GM12874 (cell line): Measurements from ENCODE around the gene ALDH1A2.

Experiments used
- TF ChIP-seq, protein P1 (sequence below): IDR thresholded peaks from 2 replicates; pipeline ENCODE4 v1.5.1; 2011; ENCODE audit warnings: low read depth, mild to moderate bottlenecking, control low read depth, low read length, moderate library complexity; ENCODE audit not compliant: insufficient read depth

The ALDH1A2 gene

GRCh38 chr15:57931570-57931969, 133.9 kb downstream of the ALDH1A2 start:
- TF ChIP-seq, protein P1, sequence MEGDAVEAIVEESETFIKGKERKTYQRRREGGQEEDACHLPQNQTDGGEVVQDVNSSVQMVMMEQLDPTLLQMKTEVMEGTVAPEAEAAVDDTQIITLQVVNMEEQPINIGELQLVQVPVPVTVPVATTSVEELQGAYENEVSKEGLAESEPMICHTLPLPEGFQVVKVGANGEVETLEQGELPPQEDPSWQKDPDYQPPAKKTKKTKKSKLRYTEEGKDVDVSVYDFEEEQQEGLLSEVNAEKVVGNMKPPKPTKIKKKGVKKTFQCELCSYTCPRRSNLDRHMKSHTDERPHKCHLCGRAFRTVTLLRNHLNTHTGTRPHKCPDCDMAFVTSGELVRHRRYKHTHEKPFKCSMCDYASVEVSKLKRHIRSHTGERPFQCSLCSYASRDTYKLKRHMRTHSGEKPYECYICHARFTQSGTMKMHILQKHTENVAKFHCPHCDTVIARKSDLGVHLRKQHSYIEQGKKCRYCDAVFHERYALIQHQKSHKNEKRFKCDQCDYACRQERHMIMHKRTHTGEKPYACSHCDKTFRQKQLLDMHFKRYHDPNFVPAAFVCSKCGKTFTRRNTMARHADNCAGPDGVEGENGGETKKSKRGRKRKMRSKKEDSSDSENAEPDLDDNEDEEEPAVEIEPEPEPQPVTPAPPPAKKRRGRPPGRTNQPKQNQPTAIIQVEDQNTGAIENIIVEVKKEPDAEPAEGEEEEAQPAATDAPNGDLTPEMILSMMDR = no peak

GRCh38 chr15:57927091-57927631, 138.3 kb downstream of the ALDH1A2 start:
- TF ChIP-seq, protein P1 = no peak

GRCh38 chr15:57925650-57926049, 139.9 kb downstream of the ALDH1A2 start:
- TF ChIP-seq, protein P1 = no peak

GRCh38 chr15:57924598-57924997, 140.9 kb downstream of the ALDH1A2 start:
- TF ChIP-seq, protein P1 = no peak

DNA sequence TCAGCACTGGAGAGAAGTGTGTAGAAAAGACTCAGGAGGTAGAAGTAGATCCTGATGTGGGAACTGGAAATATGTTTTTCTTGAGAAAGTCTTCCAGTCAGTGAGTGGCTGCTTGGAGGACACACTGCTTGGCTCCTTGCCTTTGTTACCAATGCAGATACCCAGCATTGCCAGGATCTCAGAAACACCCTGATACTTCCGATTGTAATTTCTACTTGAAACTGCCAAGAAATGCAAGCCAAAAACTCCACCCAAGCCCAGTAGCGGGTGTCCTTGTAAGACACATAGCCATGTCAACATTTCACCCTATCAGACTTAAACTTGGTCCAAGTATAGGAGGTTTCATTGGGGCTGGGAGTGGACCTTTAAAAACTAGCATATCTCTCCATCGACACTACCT, 141.8 kb downstream of the ALDH1A2 start:
- TF ChIP-seq, protein P1 = no peak

- TF ChIP-seq, protein P1 = no peak
Observed at GRCh38 chr15:57923306-57923705, 142.2 kb downstream of the ALDH1A2 start.

DNA sequence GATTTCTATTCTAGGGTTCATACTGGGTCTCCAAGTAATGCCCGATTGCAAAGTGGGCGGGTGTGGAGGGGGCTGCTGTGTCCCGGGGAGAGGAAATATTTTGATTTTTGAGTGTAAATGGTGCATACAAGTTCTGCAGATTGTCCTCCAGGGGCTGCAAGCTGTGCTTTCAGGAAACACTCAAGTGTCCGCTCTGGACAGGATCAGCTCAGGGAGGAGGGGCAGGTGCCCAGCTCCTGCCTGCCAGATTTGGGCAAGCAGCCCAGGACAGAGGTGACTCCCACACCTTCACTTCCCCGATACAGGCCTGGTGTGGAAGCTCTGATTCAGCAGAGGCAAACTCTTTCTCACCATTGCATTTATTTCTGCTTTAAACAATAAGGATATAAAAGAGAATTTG, 142.7 kb downstream of the ALDH1A2 start:
- TF ChIP-seq, protein P1 = no peak
